ENCODE measurements around the gene LRRC3.

LRRC3 gene

DNA sequence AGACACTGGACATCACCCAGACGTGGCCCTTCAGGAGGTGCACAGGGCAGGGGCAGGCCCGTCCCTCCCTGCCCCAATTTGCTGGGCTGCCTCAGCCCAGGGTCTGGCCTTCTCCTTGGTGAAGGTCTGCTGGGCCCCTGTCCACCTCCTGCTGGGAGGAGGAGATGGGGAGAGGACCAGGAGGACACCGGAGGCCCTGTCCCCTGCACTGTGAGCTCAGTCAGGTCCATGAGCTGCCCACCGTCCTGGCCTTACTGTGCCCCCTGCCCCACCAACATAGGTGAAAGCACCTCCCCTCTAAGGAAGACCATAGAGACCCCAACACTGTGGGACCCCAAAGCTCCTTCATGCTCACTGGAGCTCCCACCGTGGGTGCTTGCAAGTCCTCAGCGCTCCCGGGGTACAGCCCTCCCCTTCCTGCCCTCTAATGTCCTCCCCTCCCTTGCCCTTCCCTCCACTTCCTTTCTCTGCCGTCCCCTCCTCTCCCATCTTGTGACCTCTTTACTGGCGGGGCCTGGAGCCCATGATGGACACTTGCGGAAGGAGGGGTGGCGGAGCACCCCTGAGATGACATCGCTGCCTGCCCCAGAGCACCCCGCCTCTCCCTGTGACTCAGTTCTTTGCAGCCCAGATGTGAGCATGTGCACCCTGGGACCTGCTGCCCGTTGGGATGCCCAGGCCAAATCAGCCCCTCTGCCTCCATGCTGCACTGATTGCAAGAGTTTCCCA is 4.6 kb downstream of the LRRC3 start:
- DNase-seq: no peak

DNA sequence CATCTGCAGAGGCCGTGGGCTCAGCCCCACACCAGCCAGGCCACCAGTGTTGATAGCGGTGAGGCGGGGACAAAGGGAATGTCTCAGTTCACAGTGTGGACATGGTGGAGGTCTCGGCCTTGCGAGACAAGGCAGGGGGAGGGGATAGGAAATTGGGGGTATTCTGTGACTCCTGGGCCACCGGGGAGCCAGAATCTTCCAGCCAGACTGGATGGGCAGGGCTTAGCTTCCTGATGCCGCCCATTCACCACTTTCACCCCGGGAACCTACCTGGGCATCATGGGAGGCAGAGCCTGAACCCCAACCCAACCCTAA is 5.1 kb downstream of the LRRC3 start:
- no peak for DNase-seq

DNA sequence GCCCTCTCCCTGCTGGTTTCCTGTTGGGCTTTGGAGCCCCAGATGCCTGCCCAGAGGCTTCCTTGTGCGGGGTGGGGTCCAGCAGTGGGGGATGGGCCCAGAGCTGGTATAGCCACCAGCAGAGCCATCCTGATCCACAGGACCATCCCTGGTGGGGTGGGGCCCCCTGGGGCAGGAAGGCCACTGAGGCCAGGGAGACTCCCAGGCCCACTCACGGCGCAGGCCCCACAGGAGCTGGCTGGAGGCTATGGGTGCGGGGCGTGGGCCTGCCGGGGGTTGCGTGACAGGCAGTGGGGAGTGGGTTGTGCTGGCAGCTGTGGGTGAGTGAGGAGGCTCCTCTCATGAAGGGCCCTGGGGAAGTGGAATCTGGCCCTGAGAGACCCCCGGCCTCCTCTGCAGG is 5.7 kb downstream of the LRRC3 start:
- no peak for DNase-seq

DNA sequence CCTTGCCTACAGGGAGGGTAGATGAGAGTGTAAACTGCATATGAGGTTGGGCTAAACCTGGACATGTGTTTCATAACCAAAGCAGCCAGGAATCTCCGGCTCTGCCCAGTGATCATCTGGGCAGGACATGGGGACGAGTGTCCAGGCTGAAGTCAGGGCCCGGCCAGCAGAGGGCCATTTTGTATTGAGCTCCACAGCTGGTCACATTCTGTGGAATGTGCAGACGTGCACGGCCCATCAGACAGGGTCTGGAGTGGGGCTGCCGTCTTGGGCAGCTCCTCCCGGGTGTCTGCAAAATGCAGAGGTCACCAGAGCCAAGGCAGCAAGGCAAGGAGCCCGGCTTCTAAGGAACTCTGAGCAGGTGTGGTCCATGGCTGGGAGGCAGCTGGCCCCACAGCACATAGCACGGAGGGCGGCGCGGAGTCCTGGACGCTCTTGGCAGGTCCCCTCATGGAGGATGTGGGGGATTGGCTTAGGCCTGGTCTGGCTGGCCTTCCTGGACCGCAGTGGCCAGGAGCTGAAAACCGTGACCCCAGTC is 6.2 kb downstream of the LRRC3 start:
- DNase-seq: no peak

DNA sequence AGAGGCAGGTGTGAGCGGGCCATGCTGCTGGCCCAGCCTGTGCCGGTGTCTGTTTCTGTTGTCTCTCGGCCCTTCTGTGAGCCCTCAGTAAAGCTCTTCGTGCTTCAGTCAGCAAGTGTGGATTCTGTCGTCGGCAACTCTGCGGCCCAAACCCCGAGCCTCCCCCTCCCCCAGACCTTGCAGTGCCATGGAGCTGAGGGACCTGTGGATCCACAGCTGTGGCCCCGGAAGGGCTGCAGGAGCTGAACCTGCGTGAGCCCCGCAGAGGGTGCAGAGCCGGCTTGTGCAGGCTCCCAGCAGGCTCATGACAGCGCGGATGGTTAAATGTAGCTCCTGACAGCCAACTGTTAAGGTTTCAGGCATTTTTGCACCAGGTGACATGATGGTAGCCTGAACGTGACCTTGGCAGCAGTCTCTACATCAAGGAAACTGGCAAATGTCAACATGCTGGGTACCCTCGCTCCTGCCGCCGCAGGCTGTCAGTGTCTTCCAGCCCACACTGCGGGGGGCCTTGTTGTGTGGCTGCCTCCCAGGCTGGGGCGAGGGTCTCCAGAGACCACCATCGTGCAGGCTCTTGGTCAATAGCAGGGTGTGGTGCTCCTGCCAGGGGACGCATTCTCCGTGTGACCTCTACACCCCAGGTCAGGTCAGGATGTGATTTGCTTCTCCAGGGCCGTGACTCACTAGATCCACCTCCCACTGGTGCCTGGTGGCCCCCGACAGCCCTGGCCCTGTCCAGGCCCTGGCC is 7.0 kb downstream of the LRRC3 start:
- DNase-seq: no peak

DNA sequence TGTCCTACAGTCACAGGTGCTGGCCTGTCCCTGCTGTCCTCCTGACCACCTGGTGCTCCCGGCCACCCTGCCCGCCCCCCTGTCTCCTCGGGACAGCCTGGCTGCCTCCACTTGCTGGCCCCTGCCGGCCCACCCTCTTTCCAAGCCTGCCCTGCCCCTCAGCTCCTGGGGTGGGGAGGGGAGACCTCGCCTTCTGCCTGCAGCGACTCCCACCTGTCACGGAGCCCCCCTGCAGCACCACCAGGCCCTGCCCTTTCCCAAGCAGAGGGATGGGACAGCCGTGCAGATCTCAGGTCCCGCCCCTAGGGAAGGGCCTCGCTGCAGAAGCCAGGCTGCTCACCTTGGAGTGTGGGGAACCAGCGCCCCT is 7.5 kb downstream of the LRRC3 start:
- no peak for DNase-seq

DNA sequence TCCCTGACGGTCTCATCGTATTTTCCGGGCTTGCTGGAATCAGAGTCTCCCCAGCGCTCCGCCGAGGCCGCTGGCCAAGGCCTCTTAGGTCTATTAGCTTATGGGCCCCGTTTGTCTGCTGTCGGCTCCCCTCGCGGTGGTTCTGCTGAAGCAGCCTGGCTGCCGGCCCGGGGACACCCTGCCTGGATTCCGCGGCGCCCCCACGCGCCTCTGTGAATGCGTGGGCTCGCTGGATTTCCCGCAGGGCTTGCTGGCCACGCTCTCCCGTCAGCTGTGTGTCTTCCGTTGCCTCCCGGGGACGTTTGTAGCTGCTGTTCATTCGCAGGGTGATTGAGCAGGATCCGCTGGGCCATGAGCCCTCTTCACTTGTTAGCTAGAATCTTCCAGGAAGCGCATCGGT is 8.4 kb downstream of the LRRC3 start:
- DNase-seq: no peak

DNA sequence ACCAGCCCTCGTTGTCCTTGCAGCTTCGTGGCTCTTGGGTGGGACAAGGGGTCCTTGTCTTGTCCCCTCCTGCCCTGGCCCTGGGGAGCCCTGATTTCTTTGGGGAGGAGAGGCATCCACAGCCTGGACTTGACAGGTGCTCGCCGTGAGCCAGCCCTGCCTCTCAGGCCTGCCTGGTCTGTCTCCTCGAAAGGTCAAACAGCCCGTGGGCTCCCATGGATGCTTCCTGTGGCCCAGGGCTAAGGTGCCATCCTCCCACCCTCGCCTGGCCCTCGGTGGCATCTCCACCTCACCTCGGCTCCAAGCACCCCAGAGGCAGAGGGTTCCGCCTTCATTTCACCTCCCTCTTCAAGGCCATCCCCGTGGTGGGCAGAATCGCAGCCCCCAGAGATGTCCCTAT is 9.0 kb downstream of the LRRC3 start:
- DNase-seq: no peak

DNA sequence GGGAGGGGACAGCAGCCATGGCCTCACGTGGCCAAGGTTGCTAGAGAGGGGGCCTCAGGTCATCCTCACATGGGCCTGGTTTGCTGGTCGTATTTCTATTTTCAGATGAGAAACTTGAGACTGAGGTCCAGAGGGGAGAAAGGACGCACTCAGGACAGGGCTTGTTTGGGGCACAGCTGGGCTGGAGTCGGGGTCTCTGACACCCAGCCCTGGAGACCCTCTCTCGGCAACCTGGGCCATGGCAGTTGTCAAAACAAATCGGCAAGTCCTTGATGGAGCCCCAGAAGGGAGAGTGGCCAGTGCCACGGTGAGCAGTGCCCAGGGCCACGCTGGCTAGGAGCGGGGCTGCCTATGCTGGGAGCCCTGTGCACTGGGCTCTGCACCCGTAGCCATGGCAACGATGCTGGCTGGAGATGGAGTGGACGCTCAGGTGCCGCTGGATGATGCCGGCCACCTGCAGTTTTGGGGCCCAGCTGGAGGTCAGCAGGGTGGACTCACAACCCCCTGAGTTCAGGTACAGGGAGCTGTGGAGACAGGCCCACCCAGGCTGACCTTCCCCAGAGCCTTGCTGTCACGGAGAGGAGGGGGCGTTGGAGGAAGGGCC is 11.1 kb downstream of the LRRC3 start:
- no peak for DNase-seq

DNA sequence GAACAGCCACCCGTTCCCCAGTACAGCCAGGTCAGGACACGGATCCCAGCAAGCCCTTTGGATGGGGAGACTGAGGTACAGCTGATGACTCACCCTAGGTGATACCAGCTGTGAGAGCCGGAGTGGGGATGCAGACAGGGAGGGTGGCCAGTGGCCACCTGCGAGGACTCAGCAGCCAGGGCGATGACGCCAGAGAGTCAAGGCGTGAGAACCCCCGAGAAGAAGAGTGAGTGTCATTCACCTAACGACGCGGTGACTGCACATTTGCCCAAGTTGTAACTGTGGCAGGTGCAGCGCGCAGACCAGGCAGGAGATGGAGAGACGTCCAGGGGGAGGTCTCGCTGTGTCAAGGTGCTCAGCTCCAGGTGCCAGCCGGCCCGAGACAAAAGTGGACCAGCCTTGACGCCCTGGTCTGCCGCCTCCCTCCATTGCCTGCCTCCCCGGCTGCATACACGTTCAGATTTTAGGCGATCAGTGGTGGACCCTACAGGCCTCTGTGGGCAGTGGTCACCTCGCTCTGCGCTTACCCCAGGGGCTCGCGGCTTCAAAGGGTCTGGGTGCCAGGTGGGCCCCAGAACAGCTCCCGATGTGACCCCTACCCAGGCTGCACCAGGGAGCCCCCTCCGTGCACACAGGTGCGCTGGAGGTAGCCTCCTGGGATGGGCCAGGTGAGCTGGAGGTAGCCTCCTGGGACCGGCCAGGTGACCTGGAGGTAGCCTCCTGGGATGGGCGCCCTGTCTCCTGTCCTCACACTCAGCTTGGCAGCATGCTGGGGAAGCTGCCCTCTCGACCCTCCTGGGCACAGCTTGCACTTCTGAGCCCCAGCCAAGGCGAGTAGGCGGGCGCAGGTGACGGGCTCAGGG is 11.9 kb downstream of the LRRC3 start:
- no peak for DNase-seq

DNA sequence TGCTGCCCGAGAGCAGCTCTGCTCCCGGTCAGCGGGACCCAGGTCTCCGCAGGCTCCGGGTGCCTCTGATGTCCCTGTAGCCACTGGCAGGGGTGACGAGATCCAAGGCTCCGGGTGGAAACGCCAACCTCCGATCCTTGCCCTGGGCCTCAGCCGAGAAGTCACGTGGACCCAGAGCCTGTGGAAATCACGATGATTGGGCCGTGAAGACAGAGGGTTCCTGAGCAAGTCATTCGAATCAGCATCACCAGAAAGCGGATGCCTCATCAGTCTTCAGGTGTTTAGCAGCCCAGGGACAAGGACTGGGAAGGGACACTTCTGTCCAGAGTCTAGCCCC is 12.5 kb downstream of the LRRC3 start:
- no peak for DNase-seq

DNA sequence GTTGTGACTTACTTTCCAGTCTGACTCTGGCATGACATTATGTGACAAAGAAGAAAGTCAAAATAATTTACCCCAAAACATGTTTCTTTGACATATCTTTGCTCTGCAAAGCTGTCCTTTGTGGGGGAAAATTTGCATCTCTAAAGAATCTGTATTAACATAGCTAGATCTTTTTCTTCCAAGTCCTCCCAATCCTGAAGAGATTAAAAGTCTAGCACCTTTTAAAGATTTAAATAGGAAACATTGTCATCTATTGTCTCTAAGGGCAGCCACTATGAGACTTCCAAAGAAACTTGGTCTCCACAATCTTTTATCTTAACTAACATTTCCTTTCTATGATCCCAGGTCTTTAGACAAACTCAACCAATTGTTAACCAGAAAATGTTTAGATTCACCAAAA is 16.0 kb downstream of the LRRC3 start:
- DNase-seq: no peak

DNA sequence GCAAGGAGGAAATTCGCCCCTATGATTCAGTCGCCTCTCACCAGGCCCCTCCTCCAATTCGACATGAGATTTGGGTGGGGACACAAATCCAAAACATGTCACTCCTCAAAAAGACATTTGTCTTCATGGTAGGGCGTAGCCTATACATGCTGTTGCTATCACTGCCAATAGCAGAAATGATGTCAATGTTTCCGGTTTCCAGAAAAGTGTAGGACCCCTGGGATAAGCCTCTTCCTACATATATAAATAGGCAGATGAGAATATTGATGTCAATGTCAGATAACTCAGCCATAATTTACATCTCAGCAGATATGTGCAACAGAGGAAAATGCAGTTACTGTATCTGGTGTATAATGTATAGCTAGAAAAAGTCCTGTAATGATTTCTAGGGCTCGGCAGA is 16.7 kb downstream of the LRRC3 start:
- DNase-seq: no peak

DNA sequence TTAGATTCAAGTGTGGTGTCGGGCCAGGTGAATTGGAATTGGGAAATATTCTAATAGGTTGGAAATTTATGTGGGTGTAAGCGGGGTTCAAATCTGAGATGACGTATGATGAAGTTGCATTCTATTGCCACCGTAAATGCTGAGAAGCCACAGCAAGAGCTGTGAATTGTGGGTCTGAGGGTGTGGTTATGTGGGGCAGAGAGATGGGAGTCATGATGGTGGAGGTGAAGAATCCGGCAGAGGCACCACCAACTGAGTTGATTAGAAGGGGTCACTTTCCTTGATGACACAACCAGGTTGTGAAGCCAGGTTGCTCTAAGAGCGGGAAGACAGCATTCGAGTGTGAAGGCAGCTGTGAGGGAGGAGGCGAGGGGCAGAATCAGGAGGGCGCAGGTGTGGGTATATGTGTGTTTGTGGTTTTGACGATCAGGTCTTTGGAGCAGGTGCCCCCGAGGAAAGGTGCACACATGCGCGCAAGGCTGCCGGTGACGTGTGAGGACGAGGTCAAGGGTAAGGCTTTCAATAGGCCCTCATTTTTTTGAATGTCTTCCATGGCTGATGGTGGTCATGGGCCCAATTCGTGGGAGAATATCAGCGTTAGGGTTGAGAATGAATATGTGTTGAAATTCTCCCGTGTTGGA is 18.7 kb downstream of the LRRC3 start:
- no peak for DNase-seq

DNA sequence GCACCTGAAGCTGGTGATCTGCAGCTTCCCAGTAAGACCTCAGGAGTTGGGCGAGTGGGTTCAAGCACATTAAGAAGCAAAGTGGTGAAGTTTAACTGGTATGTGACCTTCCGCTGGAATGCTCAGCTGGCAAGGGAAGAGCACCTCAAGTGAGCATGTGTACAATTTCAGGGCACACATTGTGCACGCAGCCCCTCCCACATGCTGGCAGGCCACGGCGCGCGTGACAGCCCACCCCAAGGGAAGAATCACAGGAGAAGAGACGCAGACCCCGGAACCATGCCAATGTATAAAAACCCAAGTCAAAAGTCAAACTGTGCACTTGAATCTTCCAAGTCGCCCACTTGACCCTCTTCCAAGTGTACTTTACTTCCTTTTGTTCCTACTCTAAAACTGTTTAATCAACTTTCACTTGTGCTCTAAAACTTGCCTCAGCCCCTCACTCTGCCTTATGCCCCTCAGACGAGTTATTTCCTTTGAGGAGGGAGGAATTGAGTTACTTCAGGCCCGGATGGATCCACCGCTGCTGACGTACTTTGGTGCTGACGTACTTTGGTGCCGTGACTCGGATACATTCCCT is 20.0 kb downstream of the LRRC3 start:
- DNase-seq: no peak

DNA sequence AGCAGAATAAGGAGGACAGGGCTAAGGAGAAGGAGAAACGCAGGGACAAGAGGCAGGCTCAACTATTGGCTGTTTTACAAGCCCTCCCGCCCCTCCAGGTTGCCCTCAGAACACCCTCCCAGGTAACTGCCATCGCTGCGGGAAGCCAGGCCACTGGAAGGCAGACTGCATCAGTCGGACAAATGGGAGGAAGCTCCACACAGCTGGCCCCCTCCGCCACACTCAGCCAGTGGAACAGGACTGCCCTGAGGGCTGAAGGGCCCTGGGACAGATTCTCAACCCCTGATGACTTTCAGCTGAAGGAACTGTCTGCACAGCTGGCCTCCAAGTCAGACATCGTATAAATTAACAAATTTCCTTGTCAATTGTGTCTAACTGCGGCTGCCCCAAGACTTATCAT is 21.8 kb downstream of the LRRC3 start:
- DNase-seq: no peak

DNA sequence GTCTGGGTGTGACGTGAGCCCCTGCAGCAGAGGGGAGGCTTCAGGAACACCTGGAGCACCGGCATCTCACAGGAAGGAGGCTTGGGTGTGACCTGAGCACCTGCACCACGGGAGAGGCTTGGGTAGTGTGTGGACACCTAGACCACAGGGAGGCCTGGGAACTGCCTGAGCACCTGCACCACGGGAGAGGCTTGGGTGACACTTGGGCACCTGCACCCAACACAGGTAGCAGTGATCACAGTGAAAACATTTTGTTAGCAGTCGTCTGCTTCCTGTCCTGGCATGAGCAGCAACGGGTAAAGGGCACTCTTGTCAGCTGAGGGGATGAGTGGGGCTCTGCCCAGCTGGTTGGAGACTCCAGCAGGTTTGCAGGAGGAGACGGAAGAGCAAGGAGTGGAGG is 22.4 kb downstream of the LRRC3 start:
- DNase-seq: no peak

DNA sequence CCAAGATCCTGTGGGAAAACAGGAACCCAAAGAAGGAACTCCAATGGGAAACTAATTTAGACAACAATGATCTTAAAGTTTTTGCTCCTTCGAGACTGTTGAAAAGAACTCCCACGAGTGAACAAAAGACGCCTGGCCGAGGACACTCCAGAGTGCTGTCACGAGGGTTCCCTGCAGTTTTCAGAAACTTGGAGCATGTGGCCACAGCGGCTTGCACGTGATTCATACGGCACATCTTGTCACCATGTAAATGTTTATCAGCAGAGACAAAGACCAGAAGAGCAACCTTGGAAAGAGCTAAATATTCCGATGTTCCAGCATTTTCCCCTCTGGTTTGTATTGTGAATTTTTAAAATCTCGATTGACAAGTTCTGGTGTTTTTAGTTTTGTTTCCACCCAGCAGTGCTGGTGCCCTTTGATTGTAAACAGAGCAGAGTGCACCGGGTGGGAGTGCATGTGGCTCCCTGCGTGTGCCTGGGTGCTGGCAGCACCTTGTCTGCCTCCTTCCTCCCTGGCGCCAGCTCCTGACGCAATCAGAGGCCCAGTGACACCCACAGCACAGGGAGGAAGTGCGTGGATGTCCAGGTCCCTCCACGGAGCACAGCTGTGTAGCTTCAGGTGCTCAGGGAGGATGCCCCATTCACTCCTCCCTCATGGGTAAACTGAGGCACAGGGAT is 23.0 kb downstream of the LRRC3 start:
- no peak for DNase-seq

DNA sequence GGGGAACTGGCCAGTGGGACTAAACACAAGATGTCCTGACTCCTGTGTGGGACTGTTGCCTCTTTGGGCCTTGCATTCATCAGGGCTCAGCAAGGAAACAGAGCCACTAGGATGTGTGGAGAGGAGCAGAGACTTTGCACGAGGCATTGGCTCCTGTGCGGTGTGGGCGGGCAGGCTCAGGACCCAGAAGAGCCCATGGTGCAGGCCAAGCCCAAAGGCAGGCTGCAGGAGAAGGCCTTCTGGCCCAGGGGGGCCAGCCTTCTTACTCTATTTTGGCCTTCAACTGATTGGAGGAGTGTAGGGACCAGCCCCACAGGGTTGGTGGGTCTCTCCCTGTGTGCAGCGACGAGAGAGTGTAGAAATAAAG is 23.5 kb downstream of the LRRC3 start:
- no peak for DNase-seq

DNA sequence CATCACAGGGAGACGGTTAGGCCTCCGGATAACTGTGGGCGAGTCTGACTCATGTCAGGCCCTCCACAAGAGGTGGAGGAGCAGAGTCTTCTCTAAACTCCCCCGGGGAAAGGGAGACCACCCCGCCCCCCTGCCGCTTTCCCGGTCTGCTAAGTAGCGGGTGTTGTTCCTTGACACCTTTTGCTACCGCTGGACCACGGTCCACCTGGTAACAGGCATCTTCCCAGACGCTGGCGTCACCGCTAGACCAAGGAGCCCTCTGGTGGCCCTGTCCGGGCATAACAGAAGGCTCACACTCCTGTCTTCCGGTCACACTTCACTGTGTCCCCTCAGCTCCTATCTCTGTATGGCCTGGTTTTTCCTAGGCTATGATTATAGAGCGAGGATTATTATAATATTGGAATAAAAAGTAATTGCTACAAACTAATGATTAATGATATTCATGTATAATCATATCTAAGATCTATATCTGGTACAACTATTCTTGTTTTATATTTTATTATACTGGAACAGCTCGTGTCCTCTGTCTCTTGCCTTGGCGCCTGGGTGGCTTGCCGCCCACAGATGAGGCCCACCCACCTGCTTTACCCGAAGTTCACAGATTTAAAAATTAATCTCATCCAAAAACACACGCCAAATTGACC is 24.4 kb downstream of the LRRC3 start:
- DNase-seq: peak; percentile 38

DNA sequence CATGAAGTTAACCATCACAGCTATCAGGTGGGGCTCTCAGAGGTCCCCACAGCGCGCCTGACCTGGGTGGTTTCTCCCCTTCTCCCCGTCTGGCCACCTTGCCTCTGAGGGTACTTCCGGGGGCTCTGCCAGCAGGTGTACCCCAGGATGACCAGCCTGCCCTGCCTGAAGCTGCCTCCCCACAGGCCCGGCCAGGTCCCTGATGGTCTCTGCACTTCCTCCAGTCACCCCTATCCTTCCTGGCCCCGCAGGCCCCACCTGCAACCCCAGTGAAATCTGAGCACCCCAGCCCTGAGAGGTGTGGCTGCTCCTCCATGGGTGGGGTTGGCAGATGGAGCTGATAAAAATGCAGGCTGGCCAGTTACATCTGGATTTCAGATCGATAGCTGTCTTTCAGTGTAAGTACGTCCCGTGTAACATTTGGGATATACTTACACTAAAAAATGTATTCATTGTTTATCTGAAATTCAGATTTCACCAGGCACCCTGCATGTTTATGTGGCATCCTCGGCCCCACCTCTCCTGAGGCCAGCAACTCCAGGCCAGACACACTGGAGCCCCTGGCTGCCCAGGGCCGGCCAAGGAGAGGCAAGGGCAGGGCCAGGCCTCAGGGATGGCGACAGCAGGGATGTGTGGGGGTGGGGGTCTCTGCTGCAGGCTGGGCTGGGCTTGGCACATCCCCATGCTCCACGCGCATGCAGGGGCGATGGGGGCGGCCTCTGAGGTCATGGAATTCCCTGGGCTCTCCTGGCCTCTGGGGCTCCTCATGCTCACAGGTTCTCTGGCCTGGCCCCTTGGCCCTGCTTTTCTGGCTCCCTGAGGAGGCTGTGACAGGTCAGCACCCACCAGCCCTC is 25.1 kb downstream of the LRRC3 start:
- DNase-seq: no peak
